HepG2 (cell line): Measurements from ENCODE around the gene CDRT4. TPM values are rescaled to one million over a fixed set of nuclear protein-coding genes. Genes with fewer than 3 reads are reported as not detected.

ENCODE experiments used
- ATAC-seq: fragments of 200-7000 bp; cut with Tn5 transposase; 3 replicates; pipeline ENCODE4 v1.9.1; 2020; ENCODE audit warnings: mild to moderate bottlenecking, moderate library complexity
- BruUV-seq: library from RNA; stranded (reverse); fragments of 400-500 nt; replicated peaks from 2 replicates; lab custom pipeline; 2021; lab: Mats Ljungman, UMichigan
- CTCF ChIA-PET: fragments of 300-600 bp; formaldehyde crosslinking; extraction: SDS; loops from one replicate; lab custom pipeline; 2021; ENCODE audit warnings: low total read pairs, inconsistent platforms, low intra/inter-chr PET ratio; lab: Yijun Ruan, JAX
- POLR2A ChIA-PET: fragments of 350-600 bp; sonication (Branson Sonifier 250); formaldehyde crosslinking; loops from one replicate; lab custom pipeline; 2020; ENCODE audit warnings: antibody characterized with exemption, inconsistent platforms; lab: Yijun Ruan, JAX
- DNase-seq: peaks from one replicate; pipeline ENCODE4 v3.0.0-alpha.2; 2015; ENCODE audit warnings: low spot score
- FAIRE-seq: peaks from 3 replicates; lab custom pipeline; 2011; peaks lifted over from hg19 to GRCh38; lab: Jason Lieb, UNC
- H2AFZ ChIP-seq: one replicate; pipeline ENCODE4 v1.6.1; 2011; ENCODE audit warnings: low read length, inconsistent platforms
- H3K27ac ChIP-seq: fragments of 300-600 bp; 3 replicates; pipeline ENCODE4 v1.8.0; 2011; ENCODE audit warnings: mixed run types, mild to moderate bottlenecking, mixed read lengths, low read length, inconsistent platforms; ENCODE audit not compliant: insufficient read depth; ENCODE audit errors: extremely low read length
- H3K27me3 ChIP-seq, 2 experiments: fragments of 200-600 bp in 1 of 2; 2 replicates in 1 of 2; 3 replicates in 1 of 2; pipeline versions ENCODE4 v1.6.0 to v1.8.0; 2011; ENCODE audit warnings: low read length in 2 of 2, mild to moderate bottlenecking in 2 of 2, moderate library complexity in 2 of 2, inconsistent platforms in 1 of 2; ENCODE audit not compliant: insufficient read depth in 2 of 2, control insufficient read depth in 1 of 2
- H3K36me3 ChIP-seq, 2 experiments: fragments of 200-600 bp in 1 of 2; replicated peaks in 1 of 2; 2 replicates in 1 of 2; 3 replicates in 1 of 2; pipeline versions ENCODE4 v1.5.1 to v1.8.0; 2011; ENCODE audit warnings: low read length in 2 of 2, inconsistent platforms in 1 of 2; ENCODE audit not compliant: insufficient read depth in 2 of 2, control insufficient read depth in 1 of 2
- H3K4me1 ChIP-seq: 2 replicates; pipeline ENCODE4 v1.5.1; 2012; ENCODE audit warnings: low read length, inconsistent platforms; ENCODE audit not compliant: insufficient read depth
- H3K4me2 ChIP-seq: 2 replicates; pipeline ENCODE4 v1.6.0; 2011; ENCODE audit warnings: low read depth, low read length, inconsistent platforms
- H3K4me3 ChIP-seq, 3 experiments: fragments of 200-600 bp in 1 of 3; sonication (generic), shearing (Covaris generic) in 1 of 3; replicated peaks in 1 of 3; 2 replicates each; pipeline ENCODE4 v1.5.1; 2011 to 2016; ENCODE audit warnings: low read length in 3 of 3, inconsistent platforms in 2 of 3, low read depth in 2 of 3, mild to moderate bottlenecking in 2 of 3, control low read depth in 1 of 3, mixed read lengths in 1 of 3; ENCODE audit not compliant: insufficient read depth in 1 of 3
- H3K79me2 ChIP-seq: one replicate; pipeline ENCODE4 v1.6.1; 2011; ENCODE audit warnings: low read length, inconsistent platforms; ENCODE audit not compliant: insufficient read depth
- H3K9ac ChIP-seq: 2 replicates; pipeline ENCODE4 v1.6.0; 2011; ENCODE audit warnings: mild to moderate bottlenecking, low read depth, low read length, inconsistent platforms; ENCODE audit not compliant: insufficient read depth
- H3K9me3 ChIP-seq: 2 replicates; pipeline ENCODE4 v1.5.1; 2012; ENCODE audit warnings: mild to moderate bottlenecking, low read length
- H4K20me1 ChIP-seq: 2 replicates; pipeline ENCODE4 v1.6.0; 2011; ENCODE audit warnings: inconsistent platforms, mild to moderate bottlenecking, low read length, moderate library complexity; ENCODE audit not compliant: insufficient read depth
- FOXM1 ChIP-seq: sonication (generic); formaldehyde crosslinking; IDR thresholded peaks from 2 replicates; pipeline ENCODE4 v1.5.0; 2020; ENCODE audit warnings: missing genetic modification reagents
- KMT2A ChIP-seq: sonication (generic); formaldehyde crosslinking; IDR thresholded peaks from 2 replicates; pipeline ENCODE4 v1.4.0; 2020; ENCODE audit warnings: missing genetic modification reagents
- MED13 ChIP-seq: sonication (generic); formaldehyde crosslinking; IDR thresholded peaks from 2 replicates; pipeline ENCODE4 v1.5.0; 2020; ENCODE audit warnings: missing genetic modification reagents
- TEAD2 ChIP-seq: sonication (generic); formaldehyde crosslinking; IDR thresholded peaks from 2 replicates; pipeline ENCODE4 v1.9.0; 2021; ENCODE audit warnings: missing genetic modification reagents
- ZBTB20 ChIP-seq: sonication (generic); formaldehyde crosslinking; IDR thresholded peaks from 2 replicates; pipeline ENCODE4 v1.8.1; 2023; ENCODE audit warnings: missing genetic modification reagents, low read depth, mild to moderate bottlenecking, borderline replicate concordance
- ZNF660 ChIP-seq: sonication (generic); formaldehyde crosslinking; IDR thresholded peaks from 2 replicates; pipeline ENCODE4 v1.5.1; 2020; ENCODE audit warnings: mild to moderate bottlenecking, low read depth, missing genetic modification reagents, borderline replicate concordance
- WGBS: methylation state at CpG from one replicate; pipeline ENCODE4 v1.1.6; 2017; ENCODE audit warnings: low lambda C conversion rate; 5-methylcytosine and 5-hydroxymethylcytosine counted together
- in situ Hi-C: cut with HindIII; loops from 2 replicates; pipeline ENCODE4 v1.10.0; 2017; ENCODE audit warnings: low pct_unique_long_range_greater_than_20kb; ENCODE audit not compliant: extremely low pct_ligation_motif_present
- intact Hi-C: fragments of 100-400 bp; cut with micrococcal nuclease; formaldehyde crosslinking; loops from one replicate; pipeline ENCODE4 v1.10.0; 2022; ENCODE audit not compliant: unreplicated experiment
- polyA plus RNA-seq, 8 experiments: library from polyadenylated mRNA; depleted of rRNA in 3 of 8; stranded (reverse) in 7 of 8; unstranded in 1 of 8; fragments of >200 nt; fragmentation: Illumina TruSeq in 4 of 8; extraction: Trizol in 4 of 8; gene quantifications; 2 replicates each; pipeline versions ENCODE4 v1.2.1 to v1.2.3, GENCODE V29; 2011 to 2016; ENCODE audit warnings: low read depth in 4 of 8, missing spikeins in 1 of 8, mixed read lengths in 1 of 8; ENCODE audit not compliant: insufficient read depth in 1 of 8
- total RNA-seq, 5 experiments: library from RNA; depleted of rRNA; stranded (reverse); fragments of >200 nt; fragmentation: Illumina TruSeq; extraction: Trizol; gene quantifications; 2 replicates each; pipeline ENCODE4 v1.2.3, GENCODE V29; 2016; ENCODE audit warnings: low read depth in 1 of 5
- TF ChIP-seq, protein P1 (sequence below): sonication (generic); formaldehyde crosslinking; IDR thresholded peaks from 2 replicates; pipeline ENCODE4 v1.8.0; 2023; ENCODE audit warnings: mild to moderate bottlenecking, missing genetic modification reagents
- TF ChIP-seq, protein P2 (sequence below): sonication (generic); formaldehyde crosslinking; IDR thresholded peaks from 2 replicates; pipeline ENCODE4 v1.5.1; 2020; ENCODE audit warnings: missing genetic modification reagents, mild to moderate bottlenecking, borderline replicate concordance
- TF ChIP-seq, protein P3 (sequence below): sonication (generic); formaldehyde crosslinking; IDR thresholded peaks from 2 replicates; pipeline ENCODE4 v1.4.0; 2020; ENCODE audit warnings: mild to moderate bottlenecking, missing genetic modification reagents
- TF ChIP-seq, protein P4 (sequence below): sonication (generic); formaldehyde crosslinking; IDR thresholded peaks from 2 replicates; pipeline ENCODE4 v1.4.0; 2020; ENCODE audit warnings: missing genetic modification reagents
- TF ChIP-seq, protein P5 (sequence below): sonication (generic); formaldehyde crosslinking; IDR thresholded peaks from 2 replicates; pipeline ENCODE4 v1.4.0; 2020; ENCODE audit warnings: missing genetic modification reagents, borderline replicate concordance
- TF ChIP-seq, protein P6 (sequence below): sonication (generic); formaldehyde crosslinking; IDR thresholded peaks from 2 replicates; pipeline ENCODE4 v1.4.0; 2020; ENCODE audit warnings: missing genetic modification reagents

The CDRT4 gene
- total and polyA plus RNA-seq, 2 of the 13 experiments (the other 11 are each of a cell fraction or from before 2014, with no cell fraction given) = 5.8 to 12.1 TPM

DNA sequence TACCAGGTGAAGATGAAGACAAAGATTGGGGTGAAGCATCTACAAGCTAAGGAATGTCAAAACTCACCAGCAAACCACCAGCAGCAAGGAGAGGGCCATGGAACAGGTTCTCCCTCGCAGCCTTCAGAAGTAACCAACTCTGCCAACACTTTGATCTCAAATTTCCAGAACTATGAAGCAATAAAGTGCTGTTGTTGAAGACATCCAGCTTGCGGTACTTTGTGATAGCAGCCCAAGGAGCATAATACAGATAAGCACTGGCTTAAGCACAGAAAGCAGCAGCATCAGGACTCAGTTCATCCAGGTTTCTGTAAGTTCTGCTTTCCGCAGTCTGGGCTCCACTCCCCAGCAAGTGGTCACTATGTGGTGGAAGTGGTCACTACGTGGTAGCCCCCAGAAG lies 16.0 kb upstream of the CDRT4 start:
- no peak overlapping the region for H3K27ac ChIP-seq
- no peak overlapping the region for H2AFZ ChIP-seq
- H3K9me3 ChIP-seq = no peaks in the 10 kb centered on the region
- H3K4me2 ChIP-seq = no peak overlapping the region
- 84% methylated on average over 2 of the region's 4 CpGs for WGBS
- ChIA-PET POLR2A (no interaction called here), CTCF (interaction anchor here (0.6 kb wide), 1 partner anchor 21 kb away, joined by 3 read pairs; no protein-coding TSS in a partner anchor)
- peaks cover 10 to 21% of the 10 kb centered on the region in 2 experiments for H3K36me3 ChIP-seq
- TF ChIP-seq ZNF660 (no peak), FOXM1 (CRISPR knock-in tag) (no peak), ZBTB20 (CRISPR knock-in tag) (no peak), MED13 (CRISPR knock-in tag) (no peak), TEAD2 (CRISPR knock-in tag) (no peak), KMT2A (no peak)
- TF ChIP-seq, protein P1, sequence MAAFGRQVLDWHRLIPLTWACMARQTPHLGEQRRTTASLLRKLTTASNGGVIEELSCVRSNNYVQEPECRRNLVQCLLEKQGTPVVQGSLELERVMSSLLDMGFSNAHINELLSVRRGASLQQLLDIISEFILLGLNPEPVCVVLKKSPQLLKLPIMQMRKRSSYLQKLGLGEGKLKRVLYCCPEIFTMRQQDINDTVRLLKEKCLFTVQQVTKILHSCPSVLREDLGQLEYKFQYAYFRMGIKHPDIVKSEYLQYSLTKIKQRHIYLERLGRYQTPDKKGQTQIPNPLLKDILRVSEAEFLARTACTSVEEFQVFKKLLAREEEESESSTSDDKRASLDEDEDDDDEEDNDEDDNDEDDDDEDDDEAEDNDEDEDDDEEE (CRISPR knock-in tag) = no peak
- TF ChIP-seq, protein P2, sequence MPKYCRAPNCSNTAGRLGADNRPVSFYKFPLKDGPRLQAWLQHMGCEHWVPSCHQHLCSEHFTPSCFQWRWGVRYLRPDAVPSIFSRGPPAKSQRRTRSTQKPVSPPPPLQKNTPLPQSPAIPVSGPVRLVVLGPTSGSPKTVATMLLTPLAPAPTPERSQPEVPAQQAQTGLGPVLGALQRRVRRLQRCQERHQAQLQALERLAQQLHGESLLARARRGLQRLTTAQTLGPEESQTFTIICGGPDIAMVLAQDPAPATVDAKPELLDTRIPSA (CRISPR knock-in tag) = no peak
- TF ChIP-seq, protein P3, sequence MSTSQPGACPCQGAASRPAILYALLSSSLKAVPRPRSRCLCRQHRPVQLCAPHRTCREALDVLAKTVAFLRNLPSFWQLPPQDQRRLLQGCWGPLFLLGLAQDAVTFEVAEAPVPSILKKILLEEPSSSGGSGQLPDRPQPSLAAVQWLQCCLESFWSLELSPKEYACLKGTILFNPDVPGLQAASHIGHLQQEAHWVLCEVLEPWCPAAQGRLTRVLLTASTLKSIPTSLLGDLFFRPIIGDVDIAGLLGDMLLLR = no peak
- TF ChIP-seq, protein P4, sequence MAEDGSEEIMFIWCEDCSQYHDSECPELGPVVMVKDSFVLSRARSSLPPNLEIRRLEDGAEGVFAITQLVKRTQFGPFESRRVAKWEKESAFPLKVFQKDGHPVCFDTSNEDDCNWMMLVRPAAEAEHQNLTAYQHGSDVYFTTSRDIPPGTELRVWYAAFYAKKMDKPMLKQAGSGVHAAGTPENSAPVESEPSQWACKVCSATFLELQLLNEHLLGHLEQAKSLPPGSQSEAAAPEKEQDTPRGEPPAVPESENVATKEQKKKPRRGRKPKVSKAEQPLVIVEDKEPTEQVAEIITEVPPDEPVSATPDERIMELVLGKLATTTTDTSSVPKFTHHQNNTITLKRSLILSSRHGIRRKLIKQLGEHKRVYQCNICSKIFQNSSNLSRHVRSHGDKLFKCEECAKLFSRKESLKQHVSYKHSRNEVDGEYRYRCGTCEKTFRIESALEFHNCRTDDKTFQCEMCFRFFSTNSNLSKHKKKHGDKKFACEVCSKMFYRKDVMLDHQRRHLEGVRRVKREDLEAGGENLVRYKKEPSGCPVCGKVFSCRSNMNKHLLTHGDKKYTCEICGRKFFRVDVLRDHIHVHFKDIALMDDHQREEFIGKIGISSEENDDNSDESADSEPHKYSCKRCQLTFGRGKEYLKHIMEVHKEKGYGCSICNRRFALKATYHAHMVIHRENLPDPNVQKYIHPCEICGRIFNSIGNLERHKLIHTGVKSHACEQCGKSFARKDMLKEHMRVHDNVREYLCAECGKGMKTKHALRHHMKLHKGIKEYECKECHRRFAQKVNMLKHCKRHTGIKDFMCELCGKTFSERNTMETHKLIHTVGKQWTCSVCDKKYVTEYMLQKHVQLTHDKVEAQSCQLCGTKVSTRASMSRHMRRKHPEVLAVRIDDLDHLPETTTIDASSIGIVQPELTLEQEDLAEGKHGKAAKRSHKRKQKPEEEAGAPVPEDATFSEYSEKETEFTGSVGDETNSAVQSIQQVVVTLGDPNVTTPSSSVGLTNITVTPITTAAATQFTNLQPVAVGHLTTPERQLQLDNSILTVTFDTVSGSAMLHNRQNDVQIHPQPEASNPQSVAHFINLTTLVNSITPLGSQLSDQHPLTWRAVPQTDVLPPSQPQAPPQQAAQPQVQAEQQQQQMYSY (CRISPR knock-in tag) = no peak
- TF ChIP-seq, protein P5, sequence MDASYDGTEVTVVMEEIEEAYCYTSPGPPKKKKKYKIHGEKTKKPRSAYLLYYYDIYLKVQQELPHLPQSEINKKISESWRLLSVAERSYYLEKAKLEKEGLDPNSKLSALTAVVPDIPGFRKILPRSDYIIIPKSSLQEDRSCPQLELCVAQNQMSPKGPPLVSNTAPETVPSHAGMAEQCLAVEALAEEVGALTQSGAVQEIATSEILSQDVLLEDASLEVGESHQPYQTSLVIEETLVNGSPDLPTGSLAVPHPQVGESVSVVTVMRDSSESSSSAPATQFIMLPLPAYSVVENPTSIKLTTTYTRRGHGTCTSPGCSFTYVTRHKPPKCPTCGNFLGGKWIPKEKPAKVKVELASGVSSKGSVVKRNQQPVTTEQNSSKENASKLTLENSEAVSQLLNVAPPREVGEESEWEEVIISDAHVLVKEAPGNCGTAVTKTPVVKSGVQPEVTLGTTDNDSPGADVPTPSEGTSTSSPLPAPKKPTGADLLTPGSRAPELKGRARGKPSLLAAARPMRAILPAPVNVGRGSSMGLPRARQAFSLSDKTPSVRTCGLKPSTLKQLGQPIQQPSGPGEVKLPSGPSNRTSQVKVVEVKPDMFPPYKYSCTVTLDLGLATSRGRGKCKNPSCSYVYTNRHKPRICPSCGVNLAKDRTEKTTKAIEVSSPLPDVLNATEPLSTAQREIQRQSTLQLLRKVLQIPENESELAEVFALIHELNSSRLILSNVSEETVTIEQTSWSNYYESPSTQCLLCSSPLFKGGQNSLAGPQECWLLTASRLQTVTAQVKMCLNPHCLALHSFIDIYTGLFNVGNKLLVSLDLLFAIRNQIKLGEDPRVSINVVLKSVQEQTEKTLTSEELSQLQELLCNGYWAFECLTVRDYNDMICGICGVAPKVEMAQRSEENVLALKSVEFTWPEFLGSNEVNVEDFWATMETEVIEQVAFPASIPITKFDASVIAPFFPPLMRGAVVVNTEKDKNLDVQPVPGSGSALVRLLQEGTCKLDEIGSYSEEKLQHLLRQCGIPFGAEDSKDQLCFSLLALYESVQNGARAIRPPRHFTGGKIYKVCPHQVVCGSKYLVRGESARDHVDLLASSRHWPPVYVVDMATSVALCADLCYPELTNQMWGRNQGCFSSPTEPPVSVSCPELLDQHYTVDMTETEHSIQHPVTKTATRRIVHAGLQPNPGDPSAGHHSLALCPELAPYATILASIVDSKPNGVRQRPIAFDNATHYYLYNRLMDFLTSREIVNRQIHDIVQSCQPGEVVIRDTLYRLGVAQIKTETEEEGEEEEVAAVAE (CRISPR knock-in tag) = no peak
- TF ChIP-seq, protein P6, sequence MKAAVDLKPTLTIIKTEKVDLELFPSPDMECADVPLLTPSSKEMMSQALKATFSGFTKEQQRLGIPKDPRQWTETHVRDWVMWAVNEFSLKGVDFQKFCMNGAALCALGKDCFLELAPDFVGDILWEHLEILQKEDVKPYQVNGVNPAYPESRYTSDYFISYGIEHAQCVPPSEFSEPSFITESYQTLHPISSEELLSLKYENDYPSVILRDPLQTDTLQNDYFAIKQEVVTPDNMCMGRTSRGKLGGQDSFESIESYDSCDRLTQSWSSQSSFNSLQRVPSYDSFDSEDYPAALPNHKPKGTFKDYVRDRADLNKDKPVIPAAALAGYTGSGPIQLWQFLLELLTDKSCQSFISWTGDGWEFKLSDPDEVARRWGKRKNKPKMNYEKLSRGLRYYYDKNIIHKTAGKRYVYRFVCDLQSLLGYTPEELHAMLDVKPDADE = no peak
- H4K20me1 ChIP-seq = 0 out of 2 replicates have a peak, but pooled peaks cover 3% of the 10 kb centered on the region
- no peak overlapping the region for H3K4me3 ChIP-seq
- no peaks in the 10 kb centered on the region for H3K27me3 ChIP-seq
- FAIRE-seq (no peak), ATAC-seq (no peak), DNase-seq (no peak)
- BruUV-seq = no TSS peak
- intact Hi-C loops (no loop called here), in situ Hi-C loops (no loop called here)
- peaks cover 8% of the 10 kb centered on the region for H3K4me1 ChIP-seq
- no peaks in the 10 kb centered on the region for H3K79me2 ChIP-seq
- no peak overlapping the region for H3K9ac ChIP-seq
